ENCODE measurements around the gene PIK3R6.

The PIK3R6 gene, protein sequence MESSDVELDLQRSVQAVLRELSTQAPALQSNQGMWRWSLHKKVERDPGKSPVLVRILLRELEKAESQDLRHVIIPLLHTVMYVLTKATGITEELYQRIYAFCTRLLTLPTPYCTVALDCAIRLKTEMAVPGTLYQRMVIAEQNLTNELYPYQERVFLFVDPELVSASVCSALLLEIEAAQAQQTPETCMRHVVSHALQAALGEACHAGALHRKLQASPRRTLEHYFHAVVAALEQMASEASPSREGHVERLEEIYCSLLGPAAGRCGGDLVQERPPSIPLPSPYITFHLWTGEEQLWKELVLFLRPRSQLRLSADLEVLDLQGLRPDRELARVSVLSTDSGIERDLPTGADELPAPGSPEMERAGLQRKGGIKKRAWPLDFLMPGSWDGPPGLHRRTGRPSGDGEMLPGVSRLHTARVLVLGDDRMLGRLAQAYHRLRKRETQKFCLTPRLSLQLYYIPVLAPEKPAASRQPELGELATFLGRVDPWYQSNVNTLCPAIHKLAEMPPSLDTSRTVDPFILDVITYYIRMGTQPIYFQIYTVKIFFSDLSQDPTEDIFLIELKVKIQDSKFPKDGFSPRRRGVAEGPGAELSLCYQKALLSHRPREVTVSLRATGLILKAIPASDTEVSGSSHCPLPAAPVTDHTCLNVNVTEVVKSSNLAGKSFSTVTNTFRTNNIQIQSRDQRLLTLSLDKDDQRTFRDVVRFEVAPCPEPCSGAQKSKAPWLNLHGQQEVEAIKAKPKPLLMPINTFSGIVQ

DNA sequence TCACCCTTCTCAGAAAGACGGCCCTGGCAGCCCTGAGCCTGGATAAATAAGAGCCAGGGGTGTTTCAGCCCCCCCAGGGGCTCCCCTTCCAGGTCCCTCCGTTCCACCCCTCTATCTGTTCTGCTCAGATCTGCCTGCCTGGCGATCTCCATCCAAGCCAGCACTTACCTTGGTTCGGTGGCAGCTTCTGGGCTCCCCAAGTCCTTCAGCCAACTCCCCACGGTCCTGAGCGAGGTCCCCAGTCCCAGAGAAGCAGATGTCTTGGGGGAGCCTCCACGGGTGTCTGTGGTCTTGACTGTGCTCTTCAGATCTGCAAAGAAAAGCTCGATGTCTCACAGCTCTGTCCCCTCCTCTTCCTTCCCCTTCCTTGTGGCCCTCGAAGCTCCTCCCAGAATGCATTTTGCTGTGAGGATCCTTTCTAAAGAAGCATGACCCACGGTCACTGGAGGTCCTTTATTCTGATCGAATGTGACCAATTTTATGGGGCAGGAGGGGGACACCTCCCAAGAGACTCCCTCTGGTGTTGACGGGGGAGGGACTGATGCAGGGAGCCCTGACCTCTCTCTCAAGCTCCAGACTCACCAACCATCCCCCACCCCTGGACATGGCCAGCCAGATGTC lies at the start of gene PIK3R6:
Gene PIK3R6 (minus strand): TSS at position 314 of the 621 bp plus-strand sequence. CDS start 17,880 bp downstream, outside the sequence.
- DNase-seq (ENCODE audit: low spot score) = no peak

DNA sequence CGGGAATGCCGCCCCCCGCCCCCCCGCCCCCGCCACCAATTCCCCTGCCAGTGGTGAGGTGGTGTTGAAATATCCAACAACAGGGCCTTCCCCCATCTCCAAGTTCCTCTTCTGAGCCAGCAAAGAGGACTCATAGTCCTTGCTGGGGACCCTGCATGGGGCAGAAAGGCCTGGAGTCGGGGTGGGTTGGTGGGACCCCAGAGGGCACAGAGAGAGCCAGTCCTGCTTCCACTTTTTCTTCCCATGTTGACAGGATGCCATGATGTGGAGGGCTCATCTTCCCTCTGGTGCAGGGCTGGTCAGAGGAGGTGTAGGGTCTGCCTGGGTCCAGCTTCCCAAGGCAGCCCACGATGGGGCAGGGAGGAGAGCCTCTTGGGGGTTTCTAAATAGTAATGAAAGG lies 49.0 kb upstream of the PIK3R6 start:
- DNase-seq (ENCODE audit: low spot score) = no peak

DNA sequence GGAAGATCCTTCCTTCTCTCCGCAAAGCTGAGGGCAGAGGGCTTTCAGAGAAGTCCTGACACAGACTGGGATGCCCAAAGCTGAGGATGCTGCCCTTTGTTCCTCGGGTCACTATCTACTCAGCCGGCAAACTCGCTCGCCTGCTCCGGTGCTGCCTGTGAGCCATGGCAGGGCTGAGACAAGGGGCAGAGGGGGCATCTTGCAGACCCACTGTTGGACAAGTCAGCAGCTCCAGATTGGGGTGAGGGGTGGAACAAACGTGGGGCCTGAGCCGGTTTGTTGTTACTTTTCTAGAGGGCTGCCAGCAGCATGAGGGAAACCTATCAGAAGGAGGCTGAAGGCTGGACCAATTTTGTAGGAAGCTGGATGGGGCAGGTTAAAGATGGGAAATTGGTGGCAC lies 47.1 kb upstream of the PIK3R6 start:
- DNase-seq (ENCODE audit: low spot score) = no peak

DNA sequence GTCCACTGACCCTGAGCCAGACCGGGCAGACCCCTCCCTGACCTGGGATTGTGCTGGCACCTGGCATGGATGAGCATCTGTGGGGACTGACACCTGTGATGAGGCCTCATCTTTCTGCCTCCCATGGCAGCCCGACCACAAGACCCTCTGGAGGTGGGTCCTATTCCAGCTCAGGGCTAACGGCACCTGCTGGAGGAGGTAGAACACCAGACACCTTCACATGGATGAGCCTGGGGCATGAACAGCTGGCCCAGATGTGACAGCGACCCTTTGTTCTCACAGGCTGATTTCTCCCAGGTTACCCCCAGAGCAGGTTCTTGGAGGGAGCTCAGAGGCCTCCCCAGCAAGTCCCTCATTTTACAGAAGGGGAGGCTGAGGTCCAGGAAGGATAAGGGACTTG lies 46.4 kb upstream of the PIK3R6 start:
- DNase-seq (ENCODE audit: low spot score) = no peak

DNA sequence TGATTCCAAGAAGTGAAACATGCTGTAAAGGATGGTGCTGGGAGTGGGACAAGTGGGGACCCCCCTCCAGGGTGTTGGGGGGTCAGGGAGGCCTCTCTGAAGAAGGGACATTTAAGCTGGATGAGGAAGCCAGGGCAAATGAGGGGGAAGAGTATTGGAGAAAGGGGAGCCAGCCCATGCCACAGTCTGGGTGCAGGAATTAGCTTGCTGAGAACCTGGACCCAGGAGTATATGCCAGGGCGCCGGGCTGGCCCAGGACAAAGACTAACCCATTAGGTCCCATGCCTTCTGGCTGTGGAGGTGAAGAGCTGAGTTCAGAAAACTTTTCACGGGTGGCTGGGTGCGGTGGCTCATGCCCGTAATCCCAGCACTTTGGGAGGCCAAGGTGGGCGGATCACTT lies 45.6 kb upstream of the PIK3R6 start:
- DNase-seq (ENCODE audit: low spot score) = no peak

GRCh38 chr17:8912084-8912981 lies 44.9 kb upstream of the PIK3R6 start:
- DNase-seq (ENCODE audit: low spot score) = no peak

DNA sequence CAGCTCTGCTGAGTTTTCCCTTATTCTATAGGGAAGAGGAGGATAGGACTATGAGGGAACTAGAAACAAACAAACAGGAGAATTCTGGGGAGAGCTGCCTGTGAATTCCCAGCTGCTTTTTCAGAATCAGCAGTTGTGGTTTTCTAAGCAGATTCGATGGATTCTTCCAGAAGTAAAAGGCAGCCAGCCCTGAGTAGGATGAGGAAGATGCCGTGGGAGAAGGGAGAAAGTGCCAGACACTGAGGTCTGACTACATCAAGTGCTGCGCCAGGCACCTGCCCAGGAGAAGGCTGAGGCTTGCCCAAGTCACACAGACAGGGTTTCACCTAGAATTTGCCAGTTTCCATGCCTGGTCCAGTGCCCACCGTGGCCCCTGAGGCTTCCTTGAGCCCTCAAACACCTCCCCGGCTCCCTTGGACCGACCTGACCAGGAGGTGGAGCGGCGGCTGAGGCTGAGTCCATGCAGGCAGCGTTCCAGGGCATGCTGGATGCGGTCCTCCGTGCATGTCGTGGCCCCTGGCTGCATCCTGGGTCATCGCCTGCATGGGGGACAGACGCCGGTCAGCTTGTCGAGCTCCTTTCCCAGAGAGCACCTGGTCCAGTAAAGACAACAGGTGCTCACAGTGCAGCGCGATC lies 43.6 kb upstream of the PIK3R6 start:
- DNase-seq (ENCODE audit: low spot score) = no peak

DNA sequence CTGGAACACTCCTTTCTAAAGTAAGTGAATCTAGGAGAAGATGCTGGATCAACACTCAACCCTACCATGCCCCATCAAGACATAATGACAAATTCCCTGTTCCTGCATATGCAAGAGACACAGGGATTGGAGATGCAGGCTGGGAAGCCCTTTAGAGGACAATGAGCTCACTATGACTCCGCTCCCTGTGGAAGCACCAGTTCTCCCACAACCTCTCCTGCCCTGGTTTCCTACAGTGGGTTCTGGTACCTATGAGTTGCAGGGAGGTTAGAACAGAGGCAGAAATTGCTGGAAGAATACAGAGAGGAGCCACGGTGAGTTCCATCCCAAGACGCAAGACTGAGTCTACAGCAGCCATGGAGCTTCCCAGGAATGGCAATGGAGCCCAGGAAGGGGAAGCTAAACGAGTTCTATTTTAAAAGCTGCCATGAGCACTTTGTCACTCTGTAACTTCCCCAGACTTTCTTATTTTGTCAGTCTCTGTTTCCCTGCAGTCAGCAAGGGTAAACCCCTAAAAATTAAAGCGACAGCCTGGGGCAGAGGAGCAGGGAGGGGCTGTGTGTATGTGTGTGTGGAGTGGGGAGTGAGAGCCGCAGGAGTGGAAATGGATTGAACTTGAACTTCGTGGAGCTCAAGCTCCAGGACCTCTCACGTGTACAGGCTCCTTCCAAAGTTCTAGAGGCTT lies 42.3 kb upstream of the PIK3R6 start:
- no peak for DNase-seq (ENCODE audit: low spot score)

- no peak for DNase-seq (ENCODE audit: low spot score)
These were observed 37.9 kb upstream of the PIK3R6 start for GRCh38 chr17:8905331-8905730.

DNA sequence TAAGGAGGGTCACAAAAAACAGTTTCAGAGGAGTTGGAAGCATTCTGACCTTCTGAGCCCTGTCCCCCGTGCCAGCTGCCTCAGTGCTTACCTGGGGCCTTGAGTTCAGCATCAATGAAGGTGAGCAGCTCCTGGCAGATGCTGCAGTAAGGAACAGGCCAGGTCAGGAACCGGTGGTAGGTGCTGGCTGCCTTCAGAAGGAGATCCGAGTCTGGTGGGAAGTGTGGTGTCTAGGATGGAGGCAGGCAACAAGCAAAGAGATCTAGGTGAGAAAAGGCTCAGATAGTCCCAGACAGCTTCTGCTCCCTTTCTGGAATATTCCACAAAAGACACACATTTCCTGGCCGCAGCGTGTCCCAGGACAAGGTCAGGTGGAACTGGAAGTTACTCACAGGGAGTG lies 37.2 kb upstream of the PIK3R6 start:
- DNase-seq (ENCODE audit: low spot score) = no peak

GRCh38 chr17:8904201-8904600 lies 36.7 kb upstream of the PIK3R6 start:
- no peak for DNase-seq (ENCODE audit: low spot score)

DNA sequence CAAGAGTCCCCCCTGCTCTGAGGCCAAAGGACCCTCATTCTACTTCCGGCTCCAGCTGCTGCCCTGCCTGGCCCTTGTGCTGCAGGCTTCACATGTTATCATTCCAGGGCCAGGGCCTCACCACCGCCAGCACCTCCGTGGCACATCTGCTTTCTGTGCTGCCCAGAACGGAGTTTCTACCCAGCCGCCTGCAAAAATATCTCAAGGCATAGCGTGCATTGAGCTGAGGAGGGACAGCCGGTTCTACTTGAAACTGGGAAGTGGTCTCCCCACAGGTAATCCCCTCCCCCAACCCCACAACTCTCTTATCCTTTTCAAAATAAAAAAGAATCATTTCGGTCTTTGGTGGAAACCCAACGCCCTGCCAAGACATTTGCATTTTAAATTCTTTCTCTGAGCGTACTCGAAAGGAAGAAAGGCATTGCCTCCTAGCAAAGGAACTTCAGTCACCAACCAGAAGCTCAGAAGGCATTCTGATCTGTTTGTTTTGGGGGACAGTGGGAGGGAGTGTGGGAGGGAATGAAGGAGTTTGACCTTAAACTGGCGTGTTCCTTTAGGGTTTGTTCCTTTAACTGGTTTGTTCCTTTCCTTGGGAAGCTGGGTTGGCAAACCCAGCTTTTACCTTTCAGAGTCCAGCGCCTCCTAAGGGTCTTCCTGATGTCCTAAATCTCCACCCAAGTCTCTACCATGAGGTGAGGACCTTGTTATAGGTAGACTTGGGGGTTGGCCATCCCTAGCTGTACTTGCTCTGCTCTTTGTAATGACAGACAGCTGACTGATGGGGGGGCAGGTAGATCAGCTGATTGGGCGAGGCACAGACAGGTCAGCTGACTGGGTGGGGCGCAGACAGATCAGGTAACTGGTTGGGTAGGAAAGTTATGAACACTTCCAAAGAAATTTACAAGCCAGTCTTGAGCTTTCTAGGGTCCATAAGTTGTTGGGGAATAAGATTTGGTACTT lies 33.4 kb upstream of the PIK3R6 start:
- DNase-seq (ENCODE audit: low spot score) = no peak

DNA sequence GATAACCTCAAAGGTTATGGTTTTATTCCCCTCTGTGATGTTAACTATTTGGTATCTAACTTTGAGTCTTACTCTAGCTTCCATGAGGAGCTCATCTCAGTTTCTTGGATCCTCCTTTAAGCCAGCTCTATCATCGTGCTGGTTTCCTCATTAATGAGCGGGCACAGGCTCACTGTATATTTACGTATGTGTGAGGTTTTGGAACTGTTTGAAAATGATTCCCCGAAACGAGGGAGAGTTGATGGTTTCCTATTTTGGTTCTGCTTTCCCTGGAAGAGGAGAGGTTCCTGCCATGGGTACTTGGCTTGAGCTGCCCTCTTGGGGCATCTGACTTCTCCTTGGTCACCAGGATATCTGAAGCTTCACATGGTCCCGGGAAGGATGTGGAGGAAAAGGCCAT lies 32.7 kb upstream of the PIK3R6 start:
- DNase-seq (ENCODE audit: low spot score) = no peak

DNA sequence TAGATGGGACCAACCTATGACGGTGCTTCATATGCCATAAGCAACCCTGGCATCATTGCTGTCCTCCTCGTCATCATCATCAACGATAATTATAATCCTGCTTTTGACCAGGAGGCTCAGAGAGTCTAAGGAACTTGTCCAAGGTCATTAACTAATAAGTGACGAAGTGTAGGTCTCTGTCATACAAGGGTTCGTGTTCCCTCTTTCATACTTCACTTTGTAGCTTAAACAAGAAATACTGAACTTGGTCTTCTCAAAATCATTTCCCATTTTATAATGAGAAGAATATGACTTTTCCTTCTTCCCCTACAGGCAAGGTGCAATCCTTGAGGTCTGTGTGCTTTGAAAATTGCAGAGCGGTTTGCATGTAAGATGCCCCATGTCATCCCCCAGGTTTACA lies 31.2 kb upstream of the PIK3R6 start:
- no peak for DNase-seq (ENCODE audit: low spot score)

DNA sequence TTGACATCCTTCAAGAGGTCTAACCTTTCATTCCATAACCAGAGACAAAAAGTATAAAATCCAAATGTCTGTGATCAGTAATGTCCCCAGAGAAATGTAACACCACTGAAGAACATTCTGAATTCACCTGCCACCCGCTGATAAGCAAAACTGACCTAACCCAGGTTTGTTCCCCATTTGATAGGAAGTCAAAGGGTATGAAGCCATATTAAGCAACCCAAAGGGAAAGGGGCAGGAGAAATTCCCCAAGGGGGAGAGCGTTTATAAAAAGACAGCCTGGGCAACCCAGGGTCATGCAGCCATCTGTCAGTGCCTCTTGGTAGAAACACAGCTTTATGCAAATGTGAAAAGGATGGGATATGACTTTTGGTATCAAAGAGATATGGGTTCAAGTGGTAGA lies 30.7 kb upstream of the PIK3R6 start:
- DNase-seq (ENCODE audit: low spot score) = no peak

GRCh38 chr17:8896641-8897635 lies 29.5 kb upstream of the PIK3R6 start:
- DNase-seq (ENCODE audit: low spot score) = no peak

GRCh38 chr17:8896087-8896486 lies 28.6 kb upstream of the PIK3R6 start:
- DNase-seq (ENCODE audit: low spot score) = no peak

Data from hematopoietic multipotent progenitor cell treated with erythropoietin and hydrocortisone succinate and interleukin-3 and kit ligand, for 15 days (in vitro differentiated cells).